ENCODE measurements around the gene SMC1B.

Gene SMC1B

GRCh38 chr22:45425531-45426265, 12.3 kb upstream of the SMC1B start:
- ATAC-seq (replicated peaks; ENCODE audit: extremely low read depth, poor library complexity, severe bottlenecking) (no peak), DNase-seq (ENCODE audit: low spot score in 2 of 2) (no peak)
- no peak overlapping the region for H3K4me3 Mint-ChIP-seq
- H3K4me1 Mint-ChIP-seq, result no peaks in the 10 kb centered on the region
- no peak overlapping the region for H3K27ac Mint-ChIP-seq (ENCODE audit: low read depth)
- H3K36me3 Mint-ChIP-seq (ENCODE audit: insufficient read depth), result no peaks in the 10 kb centered on the region
- H3K27me3 Mint-ChIP-seq, result peaks cover 11% of the 10 kb centered on the region
- H3K9me3 Mint-ChIP-seq, result no peaks in the 10 kb centered on the region

GRCh38 chr22:45425101-45425500, 11.7 kb upstream of the SMC1B start:
- Mint-ChIP-seq H3K27me3 (peaks cover 11% of the 10 kb centered on the region), H3K4me3 (no peak overlapping the region), H3K4me1 (no peaks in the 10 kb centered on the region), H3K36me3 (ENCODE audit: insufficient read depth) (no peaks in the 10 kb centered on the region), H3K27ac (ENCODE audit: low read depth) (no peak overlapping the region), H3K9me3 (no peaks in the 10 kb centered on the region)
- ATAC-seq (replicated peaks; ENCODE audit: extremely low read depth, poor library complexity, severe bottlenecking), result no peak
- DNase-seq (ENCODE audit: low spot score in 2 of 2), result no peak

- ATAC-seq (replicated peaks; ENCODE audit: extremely low read depth, poor library complexity, severe bottlenecking), result no peak
- H3K4me3 Mint-ChIP-seq, result no peak overlapping the region
- H3K27me3 Mint-ChIP-seq, result peaks cover 11% of the 10 kb centered on the region
- DNase-seq (ENCODE audit: low spot score in 2 of 2), result no peak
- no peak overlapping the region for H3K27ac Mint-ChIP-seq (ENCODE audit: low read depth)
- no peaks in the 10 kb centered on the region for H3K9me3 Mint-ChIP-seq
- H3K36me3 Mint-ChIP-seq (ENCODE audit: insufficient read depth), result no peaks in the 10 kb centered on the region
- no peaks in the 10 kb centered on the region for H3K4me1 Mint-ChIP-seq
These were observed 10.9 kb upstream of the SMC1B start for GRCh38 chr22:45424241-45424731.

GRCh38 chr22:45423524-45423923, 10.1 kb upstream of the SMC1B start:
- peaks cover 11% of the 10 kb centered on the region for H3K27me3 Mint-ChIP-seq
- H3K4me3 Mint-ChIP-seq, result no peak overlapping the region
- H3K36me3 Mint-ChIP-seq (ENCODE audit: insufficient read depth), result no peaks in the 10 kb centered on the region
- H3K9me3 Mint-ChIP-seq, result no peaks in the 10 kb centered on the region
- DNase-seq (ENCODE audit: low spot score in 2 of 2), result no peak
- H3K27ac Mint-ChIP-seq (ENCODE audit: low read depth), result no peak overlapping the region
- ATAC-seq (replicated peaks; ENCODE audit: extremely low read depth, poor library complexity, severe bottlenecking), result no peak
- no peaks in the 10 kb centered on the region for H3K4me1 Mint-ChIP-seq

- no peaks in the 10 kb centered on the region for H3K4me1 Mint-ChIP-seq
- H3K27ac Mint-ChIP-seq (ENCODE audit: low read depth), result no peak overlapping the region
- H3K27me3 Mint-ChIP-seq, result peaks cover 11% of the 10 kb centered on the region
- no peak for ATAC-seq (replicated peaks; ENCODE audit: extremely low read depth, poor library complexity, severe bottlenecking)
- no peak for DNase-seq (ENCODE audit: low spot score in 2 of 2)
- H3K4me3 Mint-ChIP-seq, result no peak overlapping the region
- H3K9me3 Mint-ChIP-seq, result no peaks in the 10 kb centered on the region
- no peaks in the 10 kb centered on the region for H3K36me3 Mint-ChIP-seq (ENCODE audit: insufficient read depth)
These were observed 9.0 kb upstream of the SMC1B start for GRCh38 chr22:45422237-45422983.

GRCh38 chr22:45421349-45422055, 8.1 kb upstream of the SMC1B start:
- Mint-ChIP-seq H3K27ac (ENCODE audit: low read depth) (no peak overlapping the region), H3K9me3 (no peaks in the 10 kb centered on the region), H3K4me3 (no peak overlapping the region), H3K27me3 (peaks cover 8% of the 10 kb centered on the region), H3K36me3 (ENCODE audit: insufficient read depth) (no peaks in the 10 kb centered on the region), H3K4me1 (no peaks in the 10 kb centered on the region)
- DNase-seq (ENCODE audit: low spot score in 2 of 2), result no peak
- no peak for ATAC-seq (replicated peaks; ENCODE audit: extremely low read depth, poor library complexity, severe bottlenecking)

- Mint-ChIP-seq H3K4me1 (no peaks in the 10 kb centered on the region), H3K9me3 (no peaks in the 10 kb centered on the region), H3K27me3 (no peaks in the 10 kb centered on the region), H3K27ac (ENCODE audit: low read depth) (no peak overlapping the region), H3K36me3 (ENCODE audit: insufficient read depth) (no peaks in the 10 kb centered on the region), H3K4me3 (no peak overlapping the region)
- ATAC-seq (replicated peaks; ENCODE audit: extremely low read depth, poor library complexity, severe bottlenecking), result no peak
- no peak for DNase-seq (ENCODE audit: low spot score in 2 of 2)
These were observed 7.1 kb upstream of the SMC1B start for GRCh38 chr22:45420539-45420938.

- Mint-ChIP-seq H3K27me3 (no peaks in the 10 kb centered on the region), H3K4me1 (no peaks in the 10 kb centered on the region), H3K4me3 (no peak overlapping the region), H3K9me3 (no peaks in the 10 kb centered on the region), H3K27ac (ENCODE audit: low read depth) (no peak overlapping the region), H3K36me3 (ENCODE audit: insufficient read depth) (no peaks in the 10 kb centered on the region)
- DNase-seq (ENCODE audit: low spot score in 2 of 2) (no peak), ATAC-seq (replicated peaks; ENCODE audit: extremely low read depth, poor library complexity, severe bottlenecking) (no peak)
These were observed 6.6 kb upstream of the SMC1B start for GRCh38 chr22:45420011-45420410.

- no peaks in the 10 kb centered on the region for H3K27me3 Mint-ChIP-seq
- H3K9me3 Mint-ChIP-seq, result no peaks in the 10 kb centered on the region
- ATAC-seq (replicated peaks; ENCODE audit: extremely low read depth, poor library complexity, severe bottlenecking) (no peak), DNase-seq (ENCODE audit: low spot score in 2 of 2) (no peak)
- H3K4me3 Mint-ChIP-seq, result no peak overlapping the region
- H3K27ac Mint-ChIP-seq (ENCODE audit: low read depth), result no peak overlapping the region
- H3K36me3 Mint-ChIP-seq (ENCODE audit: insufficient read depth), result no peaks in the 10 kb centered on the region
- H3K4me1 Mint-ChIP-seq, result peaks cover 2% of the 10 kb centered on the region
These were observed 5.4 kb upstream of the SMC1B start for GRCh38 chr22:45418770-45419138.

- ATAC-seq (replicated peaks; ENCODE audit: extremely low read depth, poor library complexity, severe bottlenecking) (no peak), DNase-seq (ENCODE audit: low spot score in 2 of 2) (peak in 1 of 2 donors; percentile 11)
- no peak overlapping the region for H3K27ac Mint-ChIP-seq (ENCODE audit: low read depth)
- no peaks in the 10 kb centered on the region for H3K9me3 Mint-ChIP-seq
- H3K4me1 Mint-ChIP-seq, result peaks cover 7% of the 10 kb centered on the region
- no peak overlapping the region for H3K4me3 Mint-ChIP-seq
- no peaks in the 10 kb centered on the region for H3K27me3 Mint-ChIP-seq
- H3K36me3 Mint-ChIP-seq (ENCODE audit: insufficient read depth), result no peaks in the 10 kb centered on the region
These were observed 4.8 kb upstream of the SMC1B start for GRCh38 chr22:45418056-45418769.

- DNase-seq (ENCODE audit: low spot score in 2 of 2) (no peak), ATAC-seq (replicated peaks; ENCODE audit: extremely low read depth, poor library complexity, severe bottlenecking) (no peak)
- H3K27ac Mint-ChIP-seq (ENCODE audit: low read depth), result no peak overlapping the region
- H3K36me3 Mint-ChIP-seq (ENCODE audit: insufficient read depth), result peaks cover 2% of the 10 kb centered on the region
- peaks cover under 1% of the 10 kb centered on the region for H3K9me3 Mint-ChIP-seq
- no peaks in the 10 kb centered on the region for H3K27me3 Mint-ChIP-seq
- H3K4me1 Mint-ChIP-seq, result peaks cover 7% of the 10 kb centered on the region
- peak overlapping the region; percentile 65 for H3K4me3 Mint-ChIP-seq
These were observed 409 bp downstream of the SMC1B start for GRCh38 chr22:45413013-45413367.

- peaks cover 24% of the 10 kb centered on the region for H3K27me3 Mint-ChIP-seq
- peaks cover 6% of the 10 kb centered on the region for H3K9me3 Mint-ChIP-seq
- ATAC-seq (replicated peaks; ENCODE audit: extremely low read depth, poor library complexity, severe bottlenecking) (no peak), DNase-seq (ENCODE audit: low spot score in 2 of 2) (no peak)
- H3K27ac Mint-ChIP-seq (ENCODE audit: low read depth), result no peak overlapping the region
- no peak overlapping the region for H3K4me3 Mint-ChIP-seq
- H3K4me1 Mint-ChIP-seq, result no peaks in the 10 kb centered on the region
- H3K36me3 Mint-ChIP-seq (ENCODE audit: insufficient read depth), result peaks cover 2% of the 10 kb centered on the region
These were observed 5.6 kb downstream of the SMC1B start for GRCh38 chr22:45407793-45408192.

Data from central memory CD8-positive, alpha-beta T cell (primary cell).